ENCODE results near the gene MC1R. TPM values are rescaled to one million over a fixed set of nuclear protein-coding genes. Genes with fewer than 3 reads are reported as not detected.

Gene MC1R
- total RNA-seq, 6 experiments from 2014 or later = 0.31 to 1.6 (median 0.77) TPM

GRCh38 chr16:89881368-89881730 is 37.3 kb upstream of the MC1R start:
- TF ChIP-seq POLR2A (IDR thresholded peaks at IDR 0.05) (no peak), CTCF (IDR thresholded peaks at IDR 0.05) (no peak)
- ATAC-seq (no peak), DNase-seq (no peak)
- H3K4me3 ChIP-seq = no peak overlapping the region
- H3K36me3 ChIP-seq = peaks cover 7 to 66% (median 26%) of the 10 kb centered on the region in 4 donors
- 77% methylated on average over 4 of the region's 6 CpGs for WGBS (ENCODE audit: insufficient coverage, low coverage, low lambda C conversion rate, missing lambda C conversion rate)
- H3K9me3 ChIP-seq = no peaks in the 10 kb centered on the region
- no peaks in the 10 kb centered on the region for H3K4me1 ChIP-seq
- H3K27ac ChIP-seq = no peak overlapping the region
- intact Hi-C loops (cut with DNase I) = no loop called here
- no peaks in the 10 kb centered on the region for H3K27me3 ChIP-seq

- H3K27ac ChIP-seq = no peak overlapping the region
- H3K36me3 ChIP-seq = peaks cover 7 to 84% (median 42%) of the 10 kb centered on the region in 4 donors
- 86% methylated on average over 12 of the region's 28 CpGs for WGBS (ENCODE audit: insufficient coverage, low coverage, low lambda C conversion rate, missing lambda C conversion rate)
- no peaks in the 10 kb centered on the region for H3K9me3 ChIP-seq
- H3K4me1 ChIP-seq = no peaks in the 10 kb centered on the region
- H3K27me3 ChIP-seq = no peaks in the 10 kb centered on the region
- TF ChIP-seq CTCF (IDR thresholded peaks at IDR 0.05) (no peak), POLR2A (IDR thresholded peaks at IDR 0.05) (no peak)
- ATAC-seq (no peak), DNase-seq (no peak)
- intact Hi-C loops (cut with DNase I) = no loop called here
- H3K4me3 ChIP-seq = no peak overlapping the region
Observed at GRCh38 chr16:89883346-89884040, 35.2 kb upstream of the MC1R start.

GRCh38 chr16:89884041-89884421 is 34.6 kb upstream of the MC1R start:
- H3K36me3 ChIP-seq = peaks cover 7 to 84% (median 43%) of the 10 kb centered on the region in 4 donors
- H3K27ac ChIP-seq = no peak overlapping the region

GRCh38 chr16:89887243-89887642 is 31.4 kb upstream of the MC1R start:
- WGBS (ENCODE audit: insufficient coverage, low coverage, low lambda C conversion rate, missing lambda C conversion rate) = 92% methylated on average over 8 of the region's 14 CpGs
- H3K9me3 ChIP-seq = no peaks in the 10 kb centered on the region
- no peak overlapping the region for H3K27ac ChIP-seq
- no peak overlapping the region for H3K4me3 ChIP-seq
- ATAC-seq (no peak), DNase-seq (no peak)
- no peaks in the 10 kb centered on the region for H3K27me3 ChIP-seq
- TF ChIP-seq CTCF (IDR thresholded peaks at IDR 0.05) (no peak), POLR2A (IDR thresholded peaks at IDR 0.05) (no peak)
- H3K36me3 ChIP-seq = peaks cover 7 to 92% (median 49%) of the 10 kb centered on the region in 4 donors
- intact Hi-C loops (cut with DNase I) = no loop called here
- H3K4me1 ChIP-seq = no peaks in the 10 kb centered on the region

More at GRCh38 chr16:89884041-89884421, 34.6 kb upstream of the MC1R start:
- no peak for TF ChIP-seq POLR2A (IDR thresholded peaks at IDR 0.05)
- no peak for TF ChIP-seq CTCF (IDR thresholded peaks at IDR 0.05)
- Histone ChIP-seq H3K4me3 (no peak overlapping the region), H3K9me3 (no peaks in the 10 kb centered on the region), H3K27me3 (no peaks in the 10 kb centered on the region), H3K4me1 (no peaks in the 10 kb centered on the region)
- 93% methylated on average over 3 of the region's 8 CpGs for WGBS (ENCODE audit: insufficient coverage, low coverage, low lambda C conversion rate, missing lambda C conversion rate)
- peak in 1 of 4 donors; percentile 35 for ATAC-seq
- intact Hi-C loops (cut with DNase I) = no loop called here
- DNase-seq = no peak

Measured in right lobe of liver (tissue), 6 donors.